HCT116 (cell line): ENCODE measurements around the gene UQCRC1. TPM values are rescaled to one million over a fixed set of nuclear protein-coding genes. Genes with fewer than 3 reads are reported as not detected.

Experiments
- ATAC-seq: fragments of 200-7000 bp; cut with Tn5 transposase; 2 replicates; pipeline ENCODE4 v1.9.1; 2020; ENCODE audit warnings: mild to moderate bottlenecking, moderate library complexity
- BruUV-seq: library from RNA; stranded (reverse); fragments of 400-500 nt; replicated peaks from 2 replicates; lab custom pipeline; 2021; lab: Mats Ljungman, UMichigan
- CTCF ChIA-PET: fragments of 300-600 bp; sonication (Branson Sonifier 250); formaldehyde crosslinking; loops from one replicate; lab custom pipeline; 2021; ENCODE audit warnings: antibody characterized with exemption; lab: Charles Lee
- POLR2A ChIA-PET: fragments of 300-600, 350-600 bp; sonication (Branson Sonifier 250); formaldehyde crosslinking; loops from one replicate; lab custom pipeline; 2021; ENCODE audit warnings: antibody characterized with exemption; lab: Charles Lee
- RAD21 ChIA-PET, 2 experiments: fragments of 300-600 bp; sonication (Branson Sonifier 250); formaldehyde crosslinking; loops; one replicate each; lab custom pipeline; 2023; ENCODE audit warnings: low total read pairs in 2 of 2; ENCODE audit not compliant: uncharacterized antibody in 2 of 2, unreplicated experiment in 2 of 2, low non-redundant PET in 1 of 2; lab: Charles Lee
- DNase-seq: peaks from one replicate; pipeline ENCODE4 v3.0.0-alpha.2; 2010; ENCODE audit warnings: low read depth, low spot score
- H2AFZ ChIP-seq: fragments of 200-600 bp; shearing (Covaris generic), sonication (generic); 2 replicates; pipeline ENCODE4 v1.6.1; 2017; ENCODE audit warnings: low read depth, mixed run types, mixed read lengths, antibody characterized with exemption, low read length; ENCODE audit not compliant: poor library complexity, severe bottlenecking
- H3K27ac ChIP-seq: 2 replicates; pipeline ENCODE4 v1.5.1; 2012; ENCODE audit warnings: low read depth, low read length
- H3K27me3 ChIP-seq: fragments of 200-600 bp; sonication (generic); 2 replicates; pipeline ENCODE4 v1.6.1; 2016; ENCODE audit warnings: mixed run types, low read length, mixed read lengths; ENCODE audit not compliant: insufficient read depth
- H3K36me3 ChIP-seq, 2 experiments: fragments of 200-500 bp in 1 of 2; fragments of 200-600 bp in 1 of 2; sonication (Bioruptor generic) in 1 of 2; sonication (generic) in 1 of 2; 2 replicates each; pipeline versions ENCODE4 v1.5.1 to v1.6.1; 2014 to 2016; ENCODE audit warnings: low read length in 2 of 2, inconsistent platforms in 1 of 2, mixed read lengths in 1 of 2, mixed run types in 1 of 2; ENCODE audit not compliant: insufficient read depth in 2 of 2, control insufficient read depth in 1 of 2
- H3K4me1 ChIP-seq, 2 experiments: fragments of 200-600 bp in 1 of 2; sonication (generic) in 1 of 2; 2 replicates each; pipeline versions ENCODE4 v1.5.1 to v1.6.1; 2012 to 2017; ENCODE audit warnings: low read length in 2 of 2, inconsistent platforms in 1 of 2, mild to moderate bottlenecking in 1 of 2, mixed read lengths in 1 of 2, mixed run types in 1 of 2, moderate library complexity in 1 of 2; ENCODE audit not compliant: insufficient read depth in 2 of 2, control insufficient read depth in 1 of 2
- H3K4me2 ChIP-seq: fragments of 200-600 bp; sonication (generic); 2 replicates; pipeline ENCODE4 v1.6.1; 2017; ENCODE audit warnings: mixed run types, low read length, mixed read lengths
- H3K4me3 ChIP-seq, 2 experiments: fragments of 200-600 bp in 1 of 2; sonication (generic) in 1 of 2; replicated peaks in 1 of 2; 2 replicates each; pipeline ENCODE4 v1.5.1; 2011 to 2016; ENCODE audit warnings: low read length in 2 of 2, control low read depth in 1 of 2, low read depth in 1 of 2, mild to moderate bottlenecking in 1 of 2, mixed read lengths in 1 of 2, mixed run types in 1 of 2
- H3K79me2 ChIP-seq: fragments of 200-600 bp; sonication (generic); 2 replicates; pipeline ENCODE4 v1.6.1; 2017; ENCODE audit warnings: mild to moderate bottlenecking, mixed run types, low read length, moderate library complexity, mixed read lengths; ENCODE audit not compliant: insufficient read depth
- H3K9ac ChIP-seq: fragments of 200-600 bp; sonication (generic); 2 replicates; pipeline ENCODE4 v1.6.1; 2016; ENCODE audit warnings: low read length, mixed read lengths
- H3K9me2 ChIP-seq: fragments of 200-600 bp; sonication (generic), shearing (Covaris generic); 2 replicates; pipeline ENCODE4 v1.6.1; 2017; ENCODE audit warnings: mixed run types, mild to moderate bottlenecking, moderate library complexity; ENCODE audit not compliant: insufficient read depth
- H3K9me3 ChIP-seq, 2 experiments: fragments of 200-500 bp in 1 of 2; fragments of 200-600 bp in 1 of 2; sonication (Bioruptor generic) in 1 of 2; sonication (generic) in 1 of 2; 2 replicates each; pipeline ENCODE4 v1.6.1; 2014 to 2017; ENCODE audit warnings: low read length in 2 of 2, mixed read lengths in 2 of 2, inconsistent platforms in 1 of 2, low read depth in 1 of 2, mild to moderate bottlenecking in 1 of 2, mixed run types in 1 of 2, moderate library complexity in 1 of 2; ENCODE audit not compliant: control insufficient read depth in 1 of 2, insufficient read depth in 1 of 2
- H4K20me1 ChIP-seq: fragments of 200-600 bp; sonication (generic), shearing (Covaris generic); 2 replicates; pipeline ENCODE4 v1.6.1; 2017; ENCODE audit warnings: mixed run types, mild to moderate bottlenecking, moderate library complexity; ENCODE audit not compliant: insufficient read depth
- ATF3 ChIP-seq: IDR thresholded peaks from 2 replicates; pipeline ENCODE4 v1.6.1; 2012
- CBX3 ChIP-seq: IDR thresholded peaks from 2 replicates; pipeline ENCODE4 v1.6.1; 2012; ENCODE audit warnings: low read depth
- CEBPB ChIP-seq: IDR thresholded peaks from 2 replicates; pipeline ENCODE4 v1.6.1; 2012; ENCODE audit warnings: low read depth
- EGR1 ChIP-seq: IDR thresholded peaks from 2 replicates; pipeline ENCODE4 v1.6.1; 2012; ENCODE audit warnings: low read depth
- ELF1 ChIP-seq: IDR thresholded peaks from 2 replicates; pipeline ENCODE4 v1.6.1; 2012; ENCODE audit warnings: low read depth, borderline replicate concordance
- EZH2 ChIP-seq: fragments of 200-600 bp; sonication (generic); IDR thresholded peaks from 2 replicates; pipeline ENCODE4 v1.6.1; 2017; ENCODE audit warnings: antibody characterized with exemption, mixed run types
- EZH2phosphoT487 ChIP-seq: fragments of 200-600 bp; IDR thresholded peaks from 2 replicates; pipeline ENCODE4 v1.6.1; 2018; ENCODE audit warnings: antibody characterized with exemption, borderline replicate concordance
- JUND ChIP-seq: IDR thresholded peaks from 2 replicates; pipeline ENCODE4 v1.6.1; 2012
- MAX ChIP-seq: IDR thresholded peaks from 2 replicates; pipeline ENCODE4 v1.6.1; 2012
- POLR2AphosphoS5 ChIP-seq: IDR thresholded peaks from 2 replicates; pipeline ENCODE4 v1.6.1; 2011; ENCODE audit warnings: mild to moderate bottlenecking, low read depth, low read length, moderate library complexity
- RAD21 ChIP-seq: IDR thresholded peaks from 2 replicates; pipeline ENCODE4 v1.6.1; 2012; ENCODE audit warnings: low read depth, mild to moderate bottlenecking
- SIN3A ChIP-seq: IDR thresholded peaks from 2 replicates; pipeline ENCODE4 v1.6.1; 2012; ENCODE audit warnings: low read depth
- SP1 ChIP-seq: IDR thresholded peaks from 2 replicates; pipeline ENCODE4 v1.6.1; 2012; ENCODE audit warnings: low read depth
- TCF7L2 ChIP-seq: IDR thresholded peaks from 2 replicates; pipeline ENCODE4 v1.7.0; 2011; ENCODE audit warnings: borderline replicate concordance, inconsistent platforms; ENCODE audit not compliant: insufficient read depth, insufficient read length; ENCODE audit errors: extremely low read depth
- YY1 ChIP-seq: IDR thresholded peaks from 2 replicates; pipeline ENCODE4 v1.6.1; 2011; ENCODE audit warnings: low read length, low read depth, moderate library complexity, mild to moderate bottlenecking; ENCODE audit not compliant: insufficient replicate concordance; ENCODE audit errors: extremely low read depth
- ZBTB33 ChIP-seq: IDR thresholded peaks from 2 replicates; pipeline ENCODE4 v1.6.1; 2011; ENCODE audit warnings: mild to moderate bottlenecking, low read length, moderate library complexity; ENCODE audit not compliant: insufficient replicate concordance; ENCODE audit errors: extremely low read depth
- intact Hi-C: fragments of 100-400 bp; cut with micrococcal nuclease; formaldehyde crosslinking; loops from 2 replicates; pipeline ENCODE4 v1.10.0; 2022
- total RNA-seq: library from RNA; stranded (reverse); gene quantifications from one replicate; pipeline ENCODE4 v1.2.1, GENCODE V29; 2021; ENCODE audit not compliant: unreplicated experiment

UQCRC1 gene
- total RNA-seq, 1 experiment from 2014 or later, result 318 TPM

GRCh38 chr3:48573973-48574585 is 35.4 kb downstream of the UQCRC1 start:
- no peak for ATAC-seq
- ChIA-PET RAD21 (no interaction called here), CTCF (no interaction called here), POLR2A (no interaction called here)
- H3K9ac ChIP-seq, result no peak overlapping the region
- H3K4me1 ChIP-seq, result no peaks in the 10 kb centered on the region
- H3K27me3 ChIP-seq, result no peaks in the 10 kb centered on the region
- H3K36me3 ChIP-seq, result no peaks in the 10 kb centered on the region
- H3K79me2 ChIP-seq, result no peaks in the 10 kb centered on the region
- BruUV-seq, result no TSS peak
- no peak overlapping the region for H2AFZ ChIP-seq
- no peak overlapping the region for H3K4me2 ChIP-seq
- TF ChIP-seq YY1, result no peak
- intact Hi-C loops, result no loop called here
- H3K9me2 ChIP-seq, result no peaks in the 10 kb centered on the region
- no peak overlapping the region for H3K27ac ChIP-seq
- H3K4me3 ChIP-seq, result no peak overlapping the region
- no peaks in the 10 kb centered on the region for H4K20me1 ChIP-seq
- H3K9me3 ChIP-seq, result no peaks in the 10 kb centered on the region
- no peak for DNase-seq

GRCh38 chr3:48572517-48572916 is 36.9 kb downstream of the UQCRC1 start:
- no peak overlapping the region for H3K4me3 ChIP-seq
- no TSS peak for BruUV-seq
- no peak overlapping the region for H2AFZ ChIP-seq
- no peak overlapping the region for H3K27ac ChIP-seq
- H3K27me3 ChIP-seq, result no peaks in the 10 kb centered on the region
- POLR2A ChIA-PET, result no interaction called here
- RAD21 ChIA-PET, result no interaction called here
- no peaks in the 10 kb centered on the region for H3K9me3 ChIP-seq
- no peaks in the 10 kb centered on the region for H3K36me3 ChIP-seq
- H3K9ac ChIP-seq, result no peak overlapping the region
- intact Hi-C loops, result no loop called here
- no peaks in the 10 kb centered on the region for H3K4me1 ChIP-seq
- ATAC-seq (no peak), DNase-seq (no peak)
- H3K79me2 ChIP-seq, result no peaks in the 10 kb centered on the region
- H3K4me2 ChIP-seq, result no peak overlapping the region
- CTCF ChIA-PET, result no interaction called here
- no peaks in the 10 kb centered on the region for H4K20me1 ChIP-seq
- H3K9me2 ChIP-seq, result no peaks in the 10 kb centered on the region
- TF ChIP-seq TCF7L2 (no peak), EZH2 (no peak), RAD21 (no peak), CEBPB (no peak), ATF3 (no peak), EGR1 (no peak), ELF1 (no peak), SIN3A (no peak), EZH2phosphoT487 (no peak), ZBTB33 (no peak), JUND (no peak), CBX3 (no peak), MAX (no peak), POLR2AphosphoS5 (no peak), SP1 (no peak)
